WERI-Rb-1 (cell line): Measurements from ENCODE around the gene SLC26A6.

ENCODE experiments used
- DNase-seq: peaks from one replicate; pipeline ENCODE4 v3.0.0-alpha.2; 2020
- H3K27ac ChIP-seq: fragments of 250-450 bp; sonication (Bioruptor Pico); 2 replicates; pipeline ENCODE4 v1.5.1; 2020; ENCODE audit warnings: mild to moderate bottlenecking, moderate library complexity
- H3K27me3 ChIP-seq: fragments of 250-450 bp; sonication (Bioruptor Pico); 2 replicates; pipeline ENCODE4 v1.5.1; 2021; ENCODE audit warnings: mild to moderate bottlenecking, low read depth, moderate library complexity; ENCODE audit not compliant: insufficient read depth, severe bottlenecking
- H3K36me3 ChIP-seq: fragments of 250-450 bp; sonication (Bioruptor Pico); 2 replicates; pipeline ENCODE4 v1.5.1; 2020; ENCODE audit warnings: mild to moderate bottlenecking, moderate library complexity
- H3K4me3 ChIP-seq: 2 replicates; pipeline ENCODE4 v1.5.1; 2011; ENCODE audit warnings: low read depth, mild to moderate bottlenecking, control low read depth, low read length
- H3K9me3 ChIP-seq: fragments of 250-450 bp; sonication (Bioruptor Pico); 2 replicates; pipeline ENCODE4 v1.5.1; 2021; ENCODE audit warnings: mild to moderate bottlenecking, moderate library complexity; ENCODE audit not compliant: severe bottlenecking
- CTCF ChIP-seq: IDR thresholded peaks from 2 replicates; pipeline ENCODE4 v1.5.1; 2011; ENCODE audit warnings: low read depth, mild to moderate bottlenecking, control low read depth, inconsistent platforms, low read length

SLC26A6 gene

GRCh38 chr3:48595526-48596121 is 39.6 kb downstream of the SLC26A6 start:
- no peak for DNase-seq
- Histone ChIP-seq H3K9me3 (no peaks in the 10 kb centered on the region), H3K27ac (no peak overlapping the region), H3K36me3 (peaks cover 33% of the 10 kb centered on the region), H3K27me3 (no peaks in the 10 kb centered on the region), H3K4me3 (no peak overlapping the region)
- no peak for TF ChIP-seq CTCF

GRCh38 chr3:48595075-48595525 is 40.2 kb downstream of the SLC26A6 start, which contains the start of gene COL7A1:
TSS of gene COL7A1 (minus strand) at chr3:48595329. CDS start at chr3:48595159, 170 bp downstream.
- no peak for DNase-seq
- no peaks in the 10 kb centered on the region for H3K27me3 ChIP-seq
- no peak for TF ChIP-seq CTCF
- H3K4me3 ChIP-seq, result no peak within 1 kb of the TSS
- H3K9me3 ChIP-seq, result no peaks in the 10 kb centered on the region
- H3K27ac ChIP-seq, result no peak within 1 kb of the TSS
- peaks cover 28% of the 10 kb centered on the region for H3K36me3 ChIP-seq

- TF ChIP-seq CTCF, result no peak
- Histone ChIP-seq H3K4me3 (no peak overlapping the region), H3K9me3 (no peaks in the 10 kb centered on the region), H3K27ac (no peak overlapping the region), H3K27me3 (no peaks in the 10 kb centered on the region), H3K36me3 (peaks cover 22% of the 10 kb centered on the region)
- no peak for DNase-seq
Measured at GRCh38 chr3:48594417-48595049, 40.7 kb downstream of the SLC26A6 start.

- H3K4me3 ChIP-seq, result no peak overlapping the region
- H3K36me3 ChIP-seq, result peaks cover 10% of the 10 kb centered on the region
- no peak overlapping the region for H3K27ac ChIP-seq
- H3K27me3 ChIP-seq, result no peaks in the 10 kb centered on the region
- H3K9me3 ChIP-seq, result no peaks in the 10 kb centered on the region
- no peak for DNase-seq
- TF ChIP-seq CTCF, result no peak
Measured at GRCh38 chr3:48593337-48593736, 41.9 kb downstream of the SLC26A6 start.

- Histone ChIP-seq H3K4me3 (no peak overlapping the region), H3K27me3 (no peaks in the 10 kb centered on the region), H3K27ac (no peak overlapping the region), H3K36me3 (peaks cover 3% of the 10 kb centered on the region; the same call in 1 of the 2 replicates), H3K9me3 (no peaks in the 10 kb centered on the region)
- no peak for DNase-seq
- TF ChIP-seq CTCF, result no peak
Measured at GRCh38 chr3:48592519-48593087, 42.7 kb downstream of the SLC26A6 start.
